IPS-18c (cell line): ENCODE data around the gene ALKBH5.
"Not testable (repeated sequence)": the region's sequence is repeated elsewhere in the genome, so short reads cannot be mapped to it uniquely, and the experiment has no call there.

Experiments
- H3K4me3 ChIP-seq: 2 replicates; pipeline ENCODE4 v1.7.0; 2013; ENCODE audit warnings: low read depth, mild to moderate bottlenecking, low read length, moderate library complexity; ENCODE audit not compliant: insufficient read depth
- H3K9me3 ChIP-seq: one replicate; pipeline ENCODE4 v1.6.1; 2013; ENCODE audit warnings: mild to moderate bottlenecking, low read length, moderate library complexity; ENCODE audit not compliant: control insufficient read depth, insufficient read depth

ALKBH5 gene

GRCh38 chr17:18195246-18195645 is 11.6 kb downstream of the ALKBH5 start:
- Histone ChIP-seq H3K4me3 (no peak overlapping the region), H3K9me3 (no peaks in the 10 kb centered on the region)

GRCh38 chr17:18197535-18198194 is 14.0 kb downstream of the ALKBH5 start:
- no peaks in the 10 kb centered on the region for H3K9me3 ChIP-seq
- H3K4me3 ChIP-seq = no peak overlapping the region

GRCh38 chr17:18198530-18198929 is 14.9 kb downstream of the ALKBH5 start:
- H3K4me3 ChIP-seq = no peak overlapping the region

GRCh38 chr17:18201108-18201507 is 17.5 kb downstream of the ALKBH5 start:
- no peaks in the 10 kb centered on the region for H3K9me3 ChIP-seq
- H3K4me3 ChIP-seq = no peak overlapping the region

More at GRCh38 chr17:18198530-18198929, 14.9 kb downstream of the ALKBH5 start:
- H3K9me3 ChIP-seq = no peaks in the 10 kb centered on the region

- Histone ChIP-seq H3K9me3 (no peaks in the 10 kb centered on the region), H3K4me3 (no peak overlapping the region)
Observed at GRCh38 chr17:18203308-18203707, 19.7 kb downstream of the ALKBH5 start.

GRCh38 chr17:18205861-18206260 is 22.2 kb downstream of the ALKBH5 start:
- no peaks in the 10 kb centered on the region for H3K9me3 ChIP-seq
- H3K4me3 ChIP-seq = no peak overlapping the region

GRCh38 chr17:18206962-18207361 is 23.3 kb downstream of the ALKBH5 start:
- Histone ChIP-seq H3K9me3 (no peaks in the 10 kb centered on the region), H3K4me3 (no peak overlapping the region)

GRCh38 chr17:18208092-18208491 is 24.5 kb downstream of the ALKBH5 start:
- no peak overlapping the region for H3K4me3 ChIP-seq
- no peaks in the 10 kb centered on the region for H3K9me3 ChIP-seq

- H3K9me3 ChIP-seq = peaks cover 1% of the 10 kb centered on the region
- H3K4me3 ChIP-seq = no peak overlapping the region
Observed at GRCh38 chr17:18213666-18214270, 30.1 kb downstream of the ALKBH5 start.

GRCh38 chr17:18216906-18217305 is 33.3 kb downstream of the ALKBH5 start:
- H3K4me3 ChIP-seq, H3K9me3 ChIP-seq: not testable (repeated sequence)

GRCh38 chr17:18217412-18218015 is 33.9 kb downstream of the ALKBH5 start:
- Histone ChIP-seq H3K9me3 (peaks cover 2% of the 10 kb centered on the region), H3K4me3 (no peak overlapping the region)

- H3K9me3 ChIP-seq = peaks cover 2% of the 10 kb centered on the region
- H3K4me3 ChIP-seq = no peak overlapping the region
Observed at GRCh38 chr17:18218756-18219415, 35.3 kb downstream of the ALKBH5 start.

GRCh38 chr17:18224053-18224386 is 40.4 kb downstream of the ALKBH5 start:
- no peaks in the 10 kb centered on the region for H3K9me3 ChIP-seq
- H3K4me3 ChIP-seq = peak overlapping the region; percentile 59; the same call in 1 of the 2 replicates

GRCh38 chr17:18224387-18225120 is 40.9 kb downstream of the ALKBH5 start:
- no peaks in the 10 kb centered on the region for H3K9me3 ChIP-seq
- H3K4me3 ChIP-seq = peak overlapping the region; percentile 59

- Histone ChIP-seq H3K4me3 (peak within 1 kb of the TSS; percentile 93), H3K9me3 (no peaks in the 10 kb centered on the region)
Observed at GRCh38 chr17:18225121-18225641, 41.6 kb downstream of the ALKBH5 start, which contains the start of gene LLGL1. LLGL1 (plus strand) TSS chr17:18225635; CDS start chr17:18225683, 48 bp downstream.

GRCh38 chr17:18225642-18226283 is 42.1 kb downstream of the ALKBH5 start:
- peak overlapping the region; percentile 93 for H3K4me3 ChIP-seq

More at GRCh38 chr17:18225642-18226283, 42.1 kb downstream of the ALKBH5 start:
- H3K9me3 ChIP-seq = no peaks in the 10 kb centered on the region
